ENCODE data around the gene AGPAT4.

AGPAT4 gene

GRCh38 chr6:161281092-161281491 lies 7.2 kb upstream of the AGPAT4 start:
- DNase-seq = no peak

DNA sequence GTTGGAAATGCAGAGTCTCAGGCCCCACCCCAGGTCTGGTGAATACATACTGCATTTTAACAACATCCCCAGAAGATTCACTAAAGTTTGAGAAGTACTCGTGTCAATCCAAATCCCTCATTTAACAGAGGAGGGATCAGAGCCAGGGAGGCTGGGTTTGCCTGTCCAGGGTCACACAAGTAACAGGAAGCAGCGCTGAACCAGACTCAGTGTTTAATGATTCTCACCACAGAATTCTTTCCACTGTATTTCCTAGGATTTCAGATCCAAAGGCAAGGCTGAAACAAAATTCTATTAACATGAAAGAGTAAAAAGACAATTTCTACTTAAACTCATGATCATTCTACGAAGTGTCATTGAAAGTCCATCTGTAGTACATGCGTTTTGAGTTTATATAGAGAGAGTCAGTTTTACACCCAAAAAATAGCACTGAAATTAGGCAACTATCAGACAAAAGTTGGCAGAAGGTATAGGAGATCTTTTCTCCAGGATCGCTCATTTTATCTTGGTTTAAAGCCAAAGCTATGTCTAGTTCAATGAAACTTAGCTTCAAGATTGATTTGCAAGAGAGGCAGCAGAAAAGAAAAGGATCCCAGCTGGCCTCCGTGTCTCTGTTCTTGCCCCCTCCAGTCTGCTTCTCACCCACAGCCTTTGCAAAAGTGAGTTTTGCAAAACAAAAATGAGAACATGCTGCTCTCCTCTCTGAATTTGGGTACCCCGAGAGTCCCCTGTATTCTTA lies 6.0 kb upstream of the AGPAT4 start:
- DNase-seq = no peak

DNA sequence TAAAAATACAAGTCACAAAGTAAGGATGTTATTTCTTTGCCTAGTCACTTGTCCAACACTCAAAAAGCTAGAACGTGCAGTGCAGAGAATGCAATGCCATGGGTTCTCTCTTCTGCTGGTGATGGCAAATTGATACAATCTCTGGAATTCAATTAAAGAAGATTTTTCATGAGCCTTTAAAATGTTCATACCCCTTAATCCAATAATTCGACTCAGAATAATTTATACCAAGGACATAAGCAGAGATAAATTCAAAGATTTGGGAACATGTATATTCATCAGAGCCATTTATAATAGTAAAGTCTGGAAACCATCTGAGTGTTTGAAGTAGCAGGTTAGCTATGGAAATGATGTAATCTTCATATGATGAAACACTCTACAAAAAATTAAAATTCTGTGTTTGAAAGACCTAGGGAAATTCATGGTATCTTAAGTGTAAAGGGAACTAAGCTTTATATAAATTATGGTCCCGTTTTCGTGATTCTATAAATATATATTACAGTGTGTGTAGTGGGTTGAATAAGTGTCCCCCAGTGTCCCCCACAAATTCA lies 2.8 kb upstream of the AGPAT4 start:
- no peak for DNase-seq

DNA sequence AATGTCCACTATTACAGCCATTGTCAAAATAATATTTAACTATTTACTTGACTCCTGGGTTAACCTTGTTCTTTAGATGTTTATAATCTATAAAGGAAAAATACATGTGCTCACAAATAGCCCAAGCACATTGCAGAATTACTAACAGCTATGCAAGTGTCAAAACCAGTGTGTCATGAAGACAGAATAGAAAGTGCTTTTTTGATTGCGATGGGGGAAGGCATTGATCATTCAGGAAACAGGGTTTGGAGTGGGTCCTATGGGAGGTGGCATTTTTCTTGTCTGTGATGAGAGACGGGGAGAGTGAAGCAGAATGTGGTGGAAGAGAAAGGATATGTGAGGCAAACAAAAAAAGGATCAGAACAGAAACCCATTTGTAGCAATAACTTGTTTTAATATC lies 1.0 kb upstream of the AGPAT4 start:
- no peak for DNase-seq

GRCh38 chr6:161274488-161274858 lies 612 bp upstream of the AGPAT4 start:
- no peak for DNase-seq

DNA sequence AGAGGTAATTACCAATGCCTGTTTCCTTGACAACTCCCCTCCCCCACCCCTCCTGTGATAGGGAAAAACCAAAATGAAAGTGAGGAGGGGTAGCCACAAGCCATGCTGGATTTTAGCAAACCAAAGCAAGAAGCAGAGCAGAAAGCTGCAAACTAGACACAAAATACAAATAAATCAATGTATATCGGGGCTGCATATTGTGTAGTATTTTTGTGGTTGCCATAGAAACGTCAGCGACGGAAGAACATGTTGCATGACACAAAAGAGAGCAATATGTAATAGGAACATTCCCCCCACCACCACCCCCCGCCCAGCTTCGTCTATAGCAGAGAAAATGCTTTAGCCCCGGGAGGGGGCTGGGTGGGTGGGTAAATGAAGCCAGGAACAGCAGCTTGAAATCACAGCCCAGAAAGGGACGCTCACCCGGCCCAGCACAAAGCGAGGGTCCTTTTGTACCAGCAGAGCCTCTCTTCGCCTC lies 548 bp downstream of the AGPAT4 start:
- peak; percentile 16 for DNase-seq

GRCh38 chr6:161272635-161273273 lies 1.1 kb downstream of the AGPAT4 start:
- DNase-seq = no peak

- no peak for DNase-seq
Observed at GRCh38 chr6:161271343-161272030, 2.4 kb downstream of the AGPAT4 start.

GRCh38 chr6:161270116-161270515 lies 3.7 kb downstream of the AGPAT4 start:
- no peak for DNase-seq

- DNase-seq = no peak
Observed at GRCh38 chr6:161269310-161269709, 4.6 kb downstream of the AGPAT4 start.

DNA sequence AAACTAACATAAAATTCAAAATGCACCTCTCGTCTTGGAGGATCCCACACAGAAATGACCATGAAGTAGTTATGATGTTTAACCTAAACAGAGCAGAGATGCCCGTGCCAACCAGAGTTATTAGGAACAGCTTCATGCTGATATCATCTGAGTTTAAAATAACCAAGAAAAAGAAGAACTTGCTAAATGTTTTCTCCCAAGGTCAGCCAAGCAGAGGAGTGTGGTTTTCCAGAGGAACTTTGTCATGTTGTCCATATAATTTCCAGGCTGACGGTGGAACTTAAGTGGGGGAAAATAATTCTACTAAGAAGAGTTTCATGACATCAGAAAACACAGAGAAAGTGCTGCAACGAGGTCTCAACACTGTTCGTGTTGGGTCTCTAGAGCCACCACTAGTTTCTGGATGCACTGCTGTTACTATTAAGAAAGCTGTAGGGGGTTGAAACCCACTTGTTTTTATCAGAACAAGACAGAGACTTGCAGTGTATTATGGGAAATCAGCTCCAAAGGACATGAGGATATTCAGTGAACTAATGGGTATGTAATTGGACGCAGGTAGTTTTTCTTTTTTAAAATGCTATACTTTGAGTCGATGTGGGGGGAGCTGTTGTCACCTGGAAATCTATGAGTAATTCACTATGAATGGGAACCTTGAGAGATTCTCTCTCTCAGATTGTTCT lies 5.2 kb downstream of the AGPAT4 start:
- DNase-seq = no peak

- no peak for DNase-seq
Observed at GRCh38 chr6:161266513-161267230, 7.2 kb downstream of the AGPAT4 start.

GRCh38 chr6:161265975-161266374 lies 7.9 kb downstream of the AGPAT4 start:
- no peak for DNase-seq

GRCh38 chr6:161265554-161265953 lies 8.3 kb downstream of the AGPAT4 start:
- no peak for DNase-seq

DNA sequence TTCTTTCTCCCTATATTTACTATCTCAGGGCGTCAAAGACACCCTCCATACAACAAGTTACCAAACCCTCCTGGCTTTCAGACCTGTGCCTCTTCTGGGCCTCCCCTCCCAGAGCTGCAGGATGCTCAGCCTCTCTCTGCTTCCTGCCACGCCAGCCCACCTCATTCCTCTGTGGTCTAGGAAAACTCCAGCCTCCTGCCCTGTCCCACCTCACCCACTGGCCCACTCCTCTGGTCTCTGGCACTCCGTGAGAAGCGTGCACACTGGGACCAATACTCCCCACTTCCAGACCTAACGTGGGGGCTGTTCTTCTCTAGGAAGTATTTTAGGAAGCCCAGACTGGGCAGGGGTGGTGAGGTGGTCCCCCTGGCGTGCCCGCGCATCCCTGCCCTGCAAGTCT lies 9.7 kb downstream of the AGPAT4 start:
- DNase-seq = no peak

- DNase-seq = no peak
Observed at GRCh38 chr6:161261816-161262215, 12.0 kb downstream of the AGPAT4 start.

- DNase-seq = no peak
Observed at GRCh38 chr6:161261325-161261724, 12.5 kb downstream of the AGPAT4 start.

- no peak for DNase-seq
Observed at GRCh38 chr6:161259302-161259701, 14.6 kb downstream of the AGPAT4 start.

GRCh38 chr6:161257793-161258457 lies 15.9 kb downstream of the AGPAT4 start:
- DNase-seq = no peak

DNA sequence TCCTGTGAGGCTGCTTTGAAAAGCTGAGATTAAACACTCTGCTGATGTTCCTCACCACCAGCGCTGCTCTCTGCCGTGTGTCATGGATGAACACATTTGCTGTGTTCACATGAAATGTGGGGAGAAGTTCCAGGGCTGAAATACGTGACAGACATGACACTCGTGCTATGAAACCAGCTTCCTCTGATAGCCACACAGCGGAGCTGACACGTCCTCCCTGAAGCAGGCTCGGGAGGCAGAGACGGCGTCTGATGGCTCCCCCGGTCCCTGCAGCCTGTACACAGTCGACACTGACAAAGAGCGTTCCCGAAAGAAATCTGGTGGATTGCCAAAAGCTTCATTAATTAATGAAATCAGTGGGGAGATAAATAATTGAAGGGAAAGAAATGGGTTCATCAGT lies 17.5 kb downstream of the AGPAT4 start:
- DNase-seq = no peak

- no peak for DNase-seq
Observed at GRCh38 chr6:161255518-161255917, 18.3 kb downstream of the AGPAT4 start.

Data from activated CD4-positive, alpha-beta T cell treated with anti-CD3 and anti-CD28 coated beads for 48 hours (primary cell).